Activated naive CD4-positive, alpha-beta T cell treated with anti-CD3 and anti-CD28 coated beads, Interleukin-2, amount 50 U/mL, for 24 hours (primary cell): ENCODE data around the gene PDE8A.
A peak's percentile ranks its signal among the peaks of the same experiment; 100 is the strongest.
"Not testable (repeated sequence)": the region's sequence is repeated elsewhere in the genome, so short reads cannot be mapped to it uniquely, and the experiment has no call there.

Experiments used
- H3K27ac Mint-ChIP-seq: one replicate; pipeline ENCODE4 v1.8.0; 2021; ENCODE audit warnings: mild to moderate bottlenecking, mixed read lengths
- H3K27me3 Mint-ChIP-seq: one replicate; pipeline ENCODE4 v1.8.0; 2021; ENCODE audit warnings: mixed read lengths
- H3K36me3 Mint-ChIP-seq: one replicate; pipeline ENCODE4 v1.8.0; 2021; ENCODE audit warnings: mixed read lengths
- H3K4me1 Mint-ChIP-seq: one replicate; pipeline ENCODE4 v1.8.0; 2021; ENCODE audit warnings: mixed read lengths
- H3K4me3 Mint-ChIP-seq: one replicate; pipeline ENCODE4 v1.8.0; 2021; ENCODE audit warnings: mild to moderate bottlenecking, mixed read lengths
- H3K9me3 Mint-ChIP-seq: one replicate; pipeline ENCODE4 v1.8.0; 2021; ENCODE audit warnings: mixed read lengths

The PDE8A gene

GRCh38 chr15:84976746-84977345 lies 4.8 kb upstream of the PDE8A start:
- no peak overlapping the region for H3K4me3 Mint-ChIP-seq
- no peaks in the 10 kb centered on the region for H3K36me3 Mint-ChIP-seq
- H3K9me3 Mint-ChIP-seq: no peaks in the 10 kb centered on the region
- peak overlapping the region; percentile 20 for H3K27ac Mint-ChIP-seq
- H3K4me1 Mint-ChIP-seq: peaks cover 7% of the 10 kb centered on the region
- no peaks in the 10 kb centered on the region for H3K27me3 Mint-ChIP-seq

- Mint-ChIP-seq H3K9me3 (no peaks in the 10 kb centered on the region), H3K36me3 (no peaks in the 10 kb centered on the region), H3K27ac (no peak overlapping the region), H3K27me3 (no peaks in the 10 kb centered on the region), H3K4me1 (peaks cover 30% of the 10 kb centered on the region), H3K4me3 (peak overlapping the region; percentile 95)
Observed at GRCh38 chr15:84979651-84980050, 2.0 kb upstream of the PDE8A start.

- H3K27ac Mint-ChIP-seq: peak overlapping the region; percentile 96
- peaks cover 37% of the 10 kb centered on the region for H3K4me1 Mint-ChIP-seq
- no peaks in the 10 kb centered on the region for H3K36me3 Mint-ChIP-seq
- no peaks in the 10 kb centered on the region for H3K9me3 Mint-ChIP-seq
- no peaks in the 10 kb centered on the region for H3K27me3 Mint-ChIP-seq
- peak overlapping the region; percentile 95 for H3K4me3 Mint-ChIP-seq
Observed at GRCh38 chr15:84980196-84981053, 1.2 kb upstream of the PDE8A start.

GRCh38 chr15:84981054-84981710 lies 474 bp upstream of the PDE8A start:
- H3K4me1 Mint-ChIP-seq: peaks cover 42% of the 10 kb centered on the region
- H3K27me3 Mint-ChIP-seq: no peaks in the 10 kb centered on the region
- peak overlapping the region; percentile 96 for H3K27ac Mint-ChIP-seq
- no peaks in the 10 kb centered on the region for H3K9me3 Mint-ChIP-seq
- no peaks in the 10 kb centered on the region for H3K36me3 Mint-ChIP-seq
- peak overlapping the region; percentile 95 for H3K4me3 Mint-ChIP-seq

- Mint-ChIP-seq H3K9me3 (no peaks in the 10 kb centered on the region), H3K27me3 (no peaks in the 10 kb centered on the region), H3K27ac (peak overlapping the region; percentile 98), H3K4me3 (peak overlapping the region; percentile 93), H3K36me3 (no peaks in the 10 kb centered on the region), H3K4me1 (peaks cover 53% of the 10 kb centered on the region)
Observed at GRCh38 chr15:84982301-84982920, 755 bp downstream of the PDE8A start.

GRCh38 chr15:84983294-84983693 lies 1.6 kb downstream of the PDE8A start:
- H3K4me1 Mint-ChIP-seq: peaks cover 57% of the 10 kb centered on the region
- H3K27ac Mint-ChIP-seq: peak overlapping the region; percentile 98
- H3K36me3 Mint-ChIP-seq: no peaks in the 10 kb centered on the region
- H3K27me3 Mint-ChIP-seq: no peaks in the 10 kb centered on the region
- H3K9me3 Mint-ChIP-seq: no peaks in the 10 kb centered on the region
- H3K4me3 Mint-ChIP-seq: peak overlapping the region; percentile 93

GRCh38 chr15:84983711-84984110 lies 2.1 kb downstream of the PDE8A start:
- Mint-ChIP-seq H3K4me3 (peak overlapping the region; percentile 93), H3K27ac (peak overlapping the region; percentile 57), H3K4me1 (peaks cover 61% of the 10 kb centered on the region), H3K27me3 (no peaks in the 10 kb centered on the region), H3K9me3 (no peaks in the 10 kb centered on the region), H3K36me3 (no peaks in the 10 kb centered on the region)

GRCh38 chr15:84985158-84985557 lies 3.5 kb downstream of the PDE8A start:
- Mint-ChIP-seq H3K27ac (peak overlapping the region; percentile 3), H3K4me3 (peak overlapping the region; percentile 37), H3K4me1 (peaks cover 68% of the 10 kb centered on the region), H3K36me3 (no peaks in the 10 kb centered on the region), H3K27me3 (no peaks in the 10 kb centered on the region), H3K9me3 (no peaks in the 10 kb centered on the region)

GRCh38 chr15:84987351-84987750 lies 5.7 kb downstream of the PDE8A start:
- H3K4me3 Mint-ChIP-seq, H3K27me3 Mint-ChIP-seq, H3K9me3 Mint-ChIP-seq, H3K36me3 Mint-ChIP-seq: not testable (repeated sequence)
- peaks cover 89% of the 10 kb centered on the region for H3K4me1 Mint-ChIP-seq
- H3K27ac Mint-ChIP-seq: peak overlapping the region; percentile 42

- H3K27me3 Mint-ChIP-seq: no peaks in the 10 kb centered on the region
Observed at GRCh38 chr15:84987949-84988624, 6.4 kb downstream of the PDE8A start.

GRCh38 chr15:84988909-84989644 lies 7.4 kb downstream of the PDE8A start:
- peak overlapping the region; percentile 69 for H3K4me3 Mint-ChIP-seq
- no peaks in the 10 kb centered on the region for H3K9me3 Mint-ChIP-seq

More at GRCh38 chr15:84987949-84988624, 6.4 kb downstream of the PDE8A start:
- Mint-ChIP-seq H3K9me3 (no peaks in the 10 kb centered on the region), H3K36me3 (no peaks in the 10 kb centered on the region), H3K4me1 (peaks cover 90% of the 10 kb centered on the region), H3K4me3 (peak overlapping the region; percentile 69), H3K27ac (peak overlapping the region; percentile 82)

GRCh38 chr15:84990507-84990906 lies 8.9 kb downstream of the PDE8A start:
- Mint-ChIP-seq H3K36me3 (no peaks in the 10 kb centered on the region), H3K4me3 (peak overlapping the region; percentile 19), H3K27ac (peak overlapping the region; percentile 5), H3K9me3 (no peaks in the 10 kb centered on the region), H3K4me1 (peaks cover 78% of the 10 kb centered on the region), H3K27me3 (no peaks in the 10 kb centered on the region)

More at GRCh38 chr15:84988909-84989644, 7.4 kb downstream of the PDE8A start:
- Mint-ChIP-seq H3K4me1 (peaks cover 87% of the 10 kb centered on the region), H3K36me3 (no peaks in the 10 kb centered on the region), H3K27ac (peak overlapping the region; percentile 69), H3K27me3 (no peaks in the 10 kb centered on the region)

- H3K27ac Mint-ChIP-seq: peak overlapping the region; percentile 89
- H3K9me3 Mint-ChIP-seq: no peaks in the 10 kb centered on the region
- peaks cover 75% of the 10 kb centered on the region for H3K4me1 Mint-ChIP-seq
- H3K27me3 Mint-ChIP-seq: no peaks in the 10 kb centered on the region
- H3K36me3 Mint-ChIP-seq: no peaks in the 10 kb centered on the region
- peak overlapping the region; percentile 34 for H3K4me3 Mint-ChIP-seq
Observed at GRCh38 chr15:84991014-84991712, 9.5 kb downstream of the PDE8A start.
